ENCODE data around the gene GGA1. TPM values are rescaled to one million over a fixed set of nuclear protein-coding genes. Genes with fewer than 3 reads are reported as not detected.

Gene GGA1
- total and polyA plus RNA-seq, 2 experiments from 2014 or later = 29.7 TPM

DNA sequence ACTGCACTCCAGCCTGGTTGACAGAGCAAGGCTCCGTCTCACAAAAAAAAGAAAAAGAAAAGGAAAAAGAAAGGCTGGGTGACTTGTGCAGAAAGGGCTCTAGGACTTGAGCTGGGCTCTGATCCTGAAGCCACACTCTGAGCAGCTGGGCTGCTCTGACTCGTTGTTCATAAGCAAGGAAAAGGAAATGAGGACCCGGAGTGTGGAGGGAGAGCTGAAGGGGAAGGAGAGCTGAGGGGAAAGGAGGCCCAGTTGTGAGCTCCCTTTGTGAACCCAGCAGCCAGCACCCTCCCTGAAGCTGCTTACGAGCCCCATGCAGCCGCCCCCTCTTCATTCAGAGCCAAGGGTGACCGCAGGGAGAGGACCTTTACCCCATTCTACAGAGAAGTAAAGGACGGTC lies 18.5 kb downstream of the GGA1 start:
- Histone ChIP-seq H3K27ac (no peak overlapping the region), H3K4me1 (ENCODE audit: insufficient read depth) (no peaks in the 10 kb centered on the region), H2AFZ (no peak overlapping the region), H3K9me2 (ENCODE audit: insufficient read depth) (no peaks in the 10 kb centered on the region), H4K20me1 (ENCODE audit: insufficient read depth) (no peaks in the 10 kb centered on the region), H3K79me2 (ENCODE audit: insufficient read depth) (no peaks in the 10 kb centered on the region), H3K9me3 (ENCODE audit: low read depth) (no peaks in the 10 kb centered on the region), H3K36me3 (ENCODE audit: low read depth) (no peaks in the 10 kb centered on the region), H3K9ac (no peak overlapping the region), H3K27me3 (replicated peaks; ENCODE audit: insufficient read depth) (no peaks in the 10 kb centered on the region), H3F3A (ENCODE audit: insufficient read depth) (no peaks in the 10 kb centered on the region), H3K4me3 (no peak overlapping the region), H3K4me2 (ENCODE audit: unreplicated experiment) (no peak overlapping the region)
- DNase-seq = peak; percentile 45
- 65 to 71% methylated on average over 7 of the region's 7 CpGs for WGBS, 2 experiments (ENCODE audit: low coverage in 1 of 2, low lambda C conversion rate in 2 of 2, missing lambda C conversion rate in 2 of 2)
- in situ Hi-C loops (cut with MboI) = loop anchor here (10.0 kb wide), 1 partner anchor 168 kb away; no protein-coding TSS in a partner anchor
- TF ChIP-seq EZH2 (IDR thresholded peaks at IDR 0.05; ENCODE audit: insufficient read depth, poor library complexity, severe bottlenecking) (no peak), EZH2phosphoT487 (IDR thresholded peaks at IDR 0.05; ENCODE audit: insufficient read depth, low read depth) (no peak)

DNA sequence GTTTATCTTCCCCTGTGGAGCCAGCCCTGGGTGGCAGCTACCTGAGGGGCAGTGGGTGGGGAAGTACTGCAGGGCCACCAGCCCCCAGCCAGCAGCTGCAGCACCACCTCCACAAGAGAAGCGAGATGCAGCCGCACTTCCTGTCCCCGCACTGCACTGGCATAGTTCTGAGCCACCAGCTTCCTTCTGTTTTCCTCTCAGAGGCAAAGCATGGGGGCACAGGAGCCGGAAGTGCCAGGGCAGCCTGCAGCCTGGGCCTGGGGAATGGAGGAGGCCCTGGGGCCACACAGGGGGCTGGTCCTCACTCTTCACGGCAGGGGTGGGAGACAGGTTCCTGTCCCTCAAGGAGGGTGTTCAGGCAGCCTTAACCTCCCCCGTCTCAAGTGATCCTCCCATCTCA lies 18.9 kb downstream of the GGA1 start:
- in situ Hi-C loops (cut with MboI) = loop anchor here (10.0 kb wide), 1 partner anchor 167 kb away; no protein-coding TSS in a partner anchor
- WGBS, 2 experiments (ENCODE audit: low coverage in 1 of 2, low lambda C conversion rate in 2 of 2, missing lambda C conversion rate in 2 of 2) = 92 to 95% methylated on average over 6 of the region's 6 CpGs
- no peaks in the 10 kb centered on the region for H3K79me2 ChIP-seq (ENCODE audit: insufficient read depth)
- no peak overlapping the region for H3K4me2 ChIP-seq (ENCODE audit: unreplicated experiment)
- H4K20me1 ChIP-seq (ENCODE audit: insufficient read depth) = no peaks in the 10 kb centered on the region
- no peaks in the 10 kb centered on the region for H3K9me2 ChIP-seq (ENCODE audit: insufficient read depth)
- H3K27me3 ChIP-seq (replicated peaks; ENCODE audit: insufficient read depth) = no peaks in the 10 kb centered on the region
- TF ChIP-seq EZH2phosphoT487 (IDR thresholded peaks at IDR 0.05; ENCODE audit: insufficient read depth, low read depth) = no peak
- no peak for TF ChIP-seq EZH2 (IDR thresholded peaks at IDR 0.05; ENCODE audit: insufficient read depth, poor library complexity, severe bottlenecking)
- H2AFZ ChIP-seq = no peak overlapping the region
- no peak for DNase-seq
- no peak overlapping the region for H3K27ac ChIP-seq
- no peak overlapping the region for H3K9ac ChIP-seq
- H3F3A ChIP-seq (ENCODE audit: insufficient read depth) = no peaks in the 10 kb centered on the region
- no peaks in the 10 kb centered on the region for H3K9me3 ChIP-seq (ENCODE audit: low read depth)
- no peaks in the 10 kb centered on the region for H3K36me3 ChIP-seq (ENCODE audit: low read depth)
- H3K4me3 ChIP-seq = no peak overlapping the region
- no peaks in the 10 kb centered on the region for H3K4me1 ChIP-seq (ENCODE audit: insufficient read depth)

DNA sequence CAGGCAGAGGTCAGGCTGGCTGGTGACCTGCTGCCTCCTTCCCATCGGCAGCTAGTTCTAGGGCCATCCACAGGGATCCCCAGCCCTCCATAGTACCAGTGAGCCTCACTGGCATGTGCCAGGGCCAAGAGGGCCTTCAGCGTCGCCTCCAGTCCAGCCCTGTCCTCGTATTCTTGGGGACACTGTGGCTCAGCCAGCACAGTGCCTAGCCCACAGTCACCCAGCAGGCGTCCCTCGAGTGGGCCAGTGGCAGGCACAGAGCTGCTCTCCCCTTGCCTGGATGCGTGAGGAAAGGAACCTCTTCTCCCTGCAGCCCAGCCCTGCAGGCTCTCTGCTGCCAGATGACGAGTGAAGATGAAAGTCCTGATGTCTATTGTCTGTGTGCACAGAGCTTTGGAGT lies 20.2 kb downstream of the GGA1 start:
- in situ Hi-C loops (cut with MboI) = loop anchor here (10.0 kb wide), 1 partner anchor 166 kb away; no protein-coding TSS in a partner anchor
- Histone ChIP-seq H3K9me2 (ENCODE audit: insufficient read depth) (no peaks in the 10 kb centered on the region), H2AFZ (no peak overlapping the region), H3K4me3 (no peak overlapping the region), H3K79me2 (ENCODE audit: insufficient read depth) (no peaks in the 10 kb centered on the region), H3K36me3 (ENCODE audit: low read depth) (no peaks in the 10 kb centered on the region), H3K27me3 (replicated peaks; ENCODE audit: insufficient read depth) (no peaks in the 10 kb centered on the region), H3K9me3 (ENCODE audit: low read depth) (no peaks in the 10 kb centered on the region), H3K9ac (no peak overlapping the region), H3F3A (ENCODE audit: insufficient read depth) (no peaks in the 10 kb centered on the region), H4K20me1 (ENCODE audit: insufficient read depth) (no peaks in the 10 kb centered on the region), H3K27ac (no peak overlapping the region), H3K4me1 (ENCODE audit: insufficient read depth) (peaks cover 10% of the 10 kb centered on the region), H3K4me2 (ENCODE audit: unreplicated experiment) (no peak overlapping the region)
- DNase-seq = no peak
- 94 to 96% methylated on average over 8 of the region's 8 CpGs for WGBS, 2 experiments (ENCODE audit: low coverage in 1 of 2, low lambda C conversion rate in 2 of 2, missing lambda C conversion rate in 2 of 2)
- TF ChIP-seq EZH2 (IDR thresholded peaks at IDR 0.05; ENCODE audit: insufficient read depth, poor library complexity, severe bottlenecking) (no peak), EZH2phosphoT487 (IDR thresholded peaks at IDR 0.05; ENCODE audit: insufficient read depth, low read depth) (no peak)

DNA sequence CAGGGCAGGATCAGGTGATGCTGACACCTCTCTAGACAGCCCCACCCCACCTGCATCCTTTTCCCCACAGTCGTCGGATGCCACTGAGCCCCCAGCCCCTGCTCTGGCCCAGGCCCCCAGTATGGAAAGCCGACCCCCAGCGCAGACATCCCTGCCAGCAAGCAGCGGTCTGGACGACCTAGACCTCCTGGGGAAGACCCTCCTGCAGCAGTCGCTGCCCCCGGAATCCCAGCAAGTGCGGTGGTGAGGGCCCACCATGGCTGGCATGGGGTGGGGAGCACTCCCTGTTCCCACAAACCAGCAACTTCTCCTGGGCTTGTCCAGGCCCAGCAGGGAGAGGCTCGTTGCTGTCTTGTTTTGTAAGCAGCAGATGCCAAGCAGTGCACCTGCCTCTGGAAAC lies 21.3 kb downstream of the GGA1 start:
- H2AFZ ChIP-seq = no peak overlapping the region
- no peaks in the 10 kb centered on the region for H3K9me2 ChIP-seq (ENCODE audit: insufficient read depth)
- in situ Hi-C loops (cut with MboI) = loop anchor here (10.0 kb wide), 1 partner anchor 165 kb away; no protein-coding TSS in a partner anchor

More for the DNA sequence above, 21.3 kb downstream of the GGA1 start:
- Histone ChIP-seq H3K36me3 (ENCODE audit: low read depth) (no peaks in the 10 kb centered on the region), H3K9ac (no peak overlapping the region), H3K4me2 (ENCODE audit: unreplicated experiment) (no peak overlapping the region), H3F3A (ENCODE audit: insufficient read depth) (peaks cover 5% of the 10 kb centered on the region; the same call in 1 of the 2 replicates), H4K20me1 (ENCODE audit: insufficient read depth) (no peaks in the 10 kb centered on the region), H3K4me1 (ENCODE audit: insufficient read depth) (peaks cover 21% of the 10 kb centered on the region), H3K4me3 (no peak overlapping the region), H3K79me2 (ENCODE audit: insufficient read depth) (no peaks in the 10 kb centered on the region), H3K27me3 (replicated peaks; ENCODE audit: insufficient read depth) (no peaks in the 10 kb centered on the region), H3K27ac (no peak overlapping the region), H3K9me3 (ENCODE audit: low read depth) (no peaks in the 10 kb centered on the region)
- DNase-seq = no peak
- TF ChIP-seq EZH2 (IDR thresholded peaks at IDR 0.05; ENCODE audit: insufficient read depth, poor library complexity, severe bottlenecking) = no peak
- WGBS, 2 experiments (ENCODE audit: low coverage in 1 of 2, low lambda C conversion rate in 2 of 2, missing lambda C conversion rate in 2 of 2) = 85 to 88% methylated on average over 10 of the region's 10 CpGs
